Fibroblast of gingiva (primary cell): ENCODE measurements around the gene TRMT11.
A peak's percentile ranks its signal among the peaks of the same experiment; 100 is the strongest.
"Not testable (repeated sequence)": the region's sequence is repeated elsewhere in the genome, so short reads cannot be mapped to it uniquely, and the experiment has no call there.

Experiments
- DNase-seq: peaks from one replicate; pipeline ENCODE4 v3.0.0-alpha.2; 2011; ENCODE audit warnings: low read depth

The TRMT11 gene

DNA sequence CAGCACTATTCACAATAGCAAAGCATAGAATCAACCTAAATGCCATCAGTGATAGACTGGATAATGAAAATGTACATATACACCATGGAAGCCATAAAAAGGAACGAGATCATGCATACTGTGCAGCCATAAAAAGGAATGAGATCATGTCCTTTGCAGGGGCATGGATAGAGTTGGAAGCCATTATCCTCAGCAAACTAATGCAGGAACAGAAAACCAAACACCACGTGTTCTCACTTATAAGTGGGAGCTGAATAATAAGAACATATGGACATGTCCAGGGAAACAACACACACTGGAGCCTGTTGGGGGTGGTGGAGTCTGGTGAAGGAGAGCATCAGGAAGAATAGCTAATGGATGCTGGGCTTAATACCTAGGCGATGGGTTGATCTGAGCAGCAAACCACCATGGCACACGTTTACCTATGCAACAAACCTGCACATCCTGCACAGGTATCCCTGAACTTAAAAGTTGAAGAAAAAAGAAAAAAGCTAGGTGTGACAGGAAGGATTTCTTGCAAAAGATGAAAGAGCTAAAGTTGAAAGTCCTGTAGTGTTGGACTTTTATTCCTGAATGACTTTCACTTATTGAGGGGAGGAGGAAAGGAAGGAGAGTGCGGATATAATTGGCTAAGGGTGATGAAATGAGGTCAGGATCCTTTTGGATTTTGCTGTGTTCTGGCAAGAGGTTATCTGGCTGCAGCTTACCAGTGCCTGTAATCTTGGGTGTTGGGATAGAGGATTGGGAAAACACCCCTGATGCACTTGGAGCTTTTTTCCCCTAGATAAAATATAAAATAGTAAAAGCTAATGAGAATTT lies 8.5 kb downstream of the TRMT11 start:
- DNase-seq, result no peak

DNA sequence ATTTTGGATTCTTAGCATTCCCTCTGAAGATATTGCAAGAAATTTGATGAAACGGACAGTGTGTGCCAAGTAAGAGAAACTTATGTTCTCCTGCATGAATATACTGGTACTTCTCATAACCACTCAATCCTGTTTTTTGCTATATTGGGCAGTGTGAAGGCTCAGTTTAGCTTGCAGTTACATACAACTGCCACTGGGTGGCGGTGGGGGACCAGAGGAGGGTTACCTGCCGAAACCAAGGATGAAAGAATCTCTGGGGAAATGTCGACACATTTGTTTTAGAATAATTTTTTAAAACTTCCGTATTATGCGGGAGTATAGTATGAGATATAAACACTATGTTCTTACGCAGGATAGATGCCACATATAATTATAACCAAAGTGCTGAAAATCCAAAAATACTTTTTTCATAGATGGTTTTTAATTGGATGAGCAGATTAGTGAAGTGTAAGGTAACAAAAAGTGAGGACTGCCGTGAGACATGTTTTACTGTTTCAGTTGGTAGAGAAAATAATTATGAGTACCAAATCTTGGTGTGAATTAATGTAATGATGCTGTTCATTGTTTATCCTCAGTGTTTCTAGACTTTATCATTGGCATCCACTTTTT lies 9.7 kb downstream of the TRMT11 start:
- peak; percentile 49 for DNase-seq

DNA sequence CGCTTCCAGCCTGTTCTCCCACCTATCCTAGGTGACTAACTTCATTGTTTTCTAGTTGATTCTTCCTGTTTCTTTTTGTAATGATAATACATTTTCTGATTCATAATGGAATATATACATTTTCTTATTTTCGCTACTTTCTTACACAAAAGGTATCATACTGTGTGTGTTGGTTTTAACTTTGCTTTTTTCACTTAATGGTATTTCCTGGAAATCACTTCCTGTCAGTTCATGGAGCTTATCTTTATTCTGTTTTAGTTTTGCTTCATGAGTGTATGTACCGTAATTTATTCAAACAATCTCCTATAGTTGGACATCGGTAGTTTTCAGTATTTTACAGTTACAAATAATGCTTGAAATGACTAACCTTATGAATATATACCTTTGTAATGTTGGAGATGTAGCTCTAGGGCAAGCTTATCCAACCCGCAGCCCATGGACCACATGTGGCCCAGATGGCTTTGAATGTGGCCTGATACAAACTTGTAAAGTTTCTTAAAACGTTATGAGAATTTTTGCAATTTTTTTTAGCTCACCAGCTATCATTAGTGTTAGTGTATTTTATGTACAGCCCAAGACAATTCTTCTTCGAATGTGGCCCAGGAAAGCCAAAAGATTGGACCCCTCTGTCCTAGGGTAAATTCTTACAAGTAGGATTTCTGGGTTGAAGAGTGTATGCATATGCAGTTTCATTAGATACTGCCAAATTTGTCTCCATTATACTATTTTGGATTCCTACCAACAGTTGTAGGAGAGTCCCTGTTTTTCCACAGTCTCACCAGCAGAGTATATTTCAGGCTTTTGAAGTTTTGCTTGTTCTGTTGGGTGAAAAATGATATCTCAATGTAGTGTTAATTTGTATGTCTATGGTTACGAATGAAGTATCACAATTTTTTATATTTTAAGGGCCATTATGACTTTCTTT lies 16.7 kb downstream of the TRMT11 start:
- DNase-seq, result no peak

DNA sequence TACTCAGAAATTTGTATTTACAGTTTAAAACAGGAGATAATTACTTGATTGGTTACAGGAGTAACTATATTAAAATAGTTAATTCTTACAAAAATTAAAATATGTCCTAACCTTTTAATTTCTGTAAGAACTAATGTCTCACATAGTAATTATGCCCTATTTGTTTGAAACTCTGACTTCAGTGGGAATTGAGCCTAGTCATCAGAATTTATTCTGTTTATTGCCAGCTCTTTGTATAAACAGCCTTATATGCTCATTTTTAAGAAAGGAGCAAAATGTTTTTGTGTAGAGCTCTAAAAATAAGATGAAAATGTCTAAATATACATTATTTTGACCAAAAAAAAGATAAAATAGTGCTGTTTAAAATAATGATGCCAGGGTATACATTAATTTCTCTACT lies 21.5 kb downstream of the TRMT11 start:
- DNase-seq, result no peak

DNA sequence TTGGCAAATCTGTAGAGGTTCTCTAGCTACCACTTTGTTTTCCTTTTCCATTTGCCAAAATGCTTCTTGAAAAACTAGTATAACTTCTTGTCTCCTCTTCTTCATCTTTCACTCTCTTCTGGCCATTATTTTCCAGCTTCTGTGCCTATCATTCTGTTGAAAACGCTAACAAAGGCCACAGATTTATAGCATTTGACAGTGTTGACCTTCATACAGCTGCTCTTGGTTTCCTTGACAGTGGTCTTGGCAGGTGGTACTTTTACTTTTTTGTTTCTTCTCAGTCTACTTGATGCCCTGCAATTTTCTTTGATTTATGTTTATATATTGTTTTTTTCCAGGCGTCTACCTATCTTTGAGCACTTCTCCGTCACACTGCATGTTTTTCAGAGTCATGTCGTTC lies 23.7 kb downstream of the TRMT11 start:
- DNase-seq, result no peak

DNA sequence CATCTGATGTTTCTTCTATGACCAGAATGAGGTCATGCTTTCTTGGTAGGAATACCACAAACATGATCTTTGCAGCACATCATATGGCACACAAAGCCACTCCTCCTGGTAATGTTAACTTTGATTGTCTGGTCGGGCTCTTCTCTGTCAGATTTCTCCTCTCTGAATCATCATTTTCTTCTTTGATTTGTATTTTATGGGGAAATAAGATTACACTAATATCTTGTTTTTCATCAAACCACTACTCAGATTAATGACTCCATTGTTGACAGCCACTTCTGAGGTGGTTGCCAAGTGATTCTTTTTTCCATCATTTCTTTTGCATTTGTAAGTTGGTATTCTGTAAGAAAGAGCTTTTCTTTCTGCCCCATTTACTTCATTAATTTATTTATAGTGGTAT lies 29.5 kb downstream of the TRMT11 start:
- DNase-seq, result no peak

DNA sequence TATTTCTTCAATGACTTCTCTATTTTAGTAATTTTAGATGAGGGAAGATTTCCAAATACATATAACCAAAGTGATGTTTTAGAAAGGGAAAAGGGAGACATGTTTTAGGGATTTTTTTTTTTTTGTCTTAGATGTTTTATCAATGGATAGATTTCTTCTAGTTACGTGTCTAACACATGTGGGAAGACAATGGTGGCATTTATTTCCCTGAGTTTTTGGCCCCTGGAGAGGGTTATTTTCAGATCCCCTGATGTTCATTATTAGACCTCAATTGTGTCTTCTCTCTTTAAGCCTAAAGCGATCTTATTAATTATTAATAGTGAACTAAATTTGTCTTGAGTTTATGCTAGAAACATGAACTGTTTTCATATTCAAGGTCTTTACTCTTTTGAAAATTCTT lies 30.3 kb downstream of the TRMT11 start:
- no peak for DNase-seq

DNA sequence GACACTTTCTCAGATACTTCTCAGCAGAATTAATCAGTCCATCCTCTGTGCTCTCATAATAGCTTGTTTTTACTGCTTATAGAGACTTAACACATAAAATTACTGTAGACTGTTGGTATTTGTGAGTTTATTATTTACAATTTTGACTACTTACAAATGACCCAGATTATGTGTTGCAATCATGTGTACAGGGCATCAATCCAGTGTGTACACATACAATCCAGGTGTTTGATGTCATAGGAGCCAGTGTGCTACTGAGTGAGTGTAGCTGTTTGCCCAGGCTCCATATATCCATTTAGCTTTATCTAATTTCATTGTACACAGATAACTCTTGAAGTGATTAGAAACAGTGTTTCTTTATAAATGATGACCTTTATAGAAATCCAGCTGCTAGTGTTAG lies 31.3 kb downstream of the TRMT11 start:
- DNase-seq, result no peak

DNA sequence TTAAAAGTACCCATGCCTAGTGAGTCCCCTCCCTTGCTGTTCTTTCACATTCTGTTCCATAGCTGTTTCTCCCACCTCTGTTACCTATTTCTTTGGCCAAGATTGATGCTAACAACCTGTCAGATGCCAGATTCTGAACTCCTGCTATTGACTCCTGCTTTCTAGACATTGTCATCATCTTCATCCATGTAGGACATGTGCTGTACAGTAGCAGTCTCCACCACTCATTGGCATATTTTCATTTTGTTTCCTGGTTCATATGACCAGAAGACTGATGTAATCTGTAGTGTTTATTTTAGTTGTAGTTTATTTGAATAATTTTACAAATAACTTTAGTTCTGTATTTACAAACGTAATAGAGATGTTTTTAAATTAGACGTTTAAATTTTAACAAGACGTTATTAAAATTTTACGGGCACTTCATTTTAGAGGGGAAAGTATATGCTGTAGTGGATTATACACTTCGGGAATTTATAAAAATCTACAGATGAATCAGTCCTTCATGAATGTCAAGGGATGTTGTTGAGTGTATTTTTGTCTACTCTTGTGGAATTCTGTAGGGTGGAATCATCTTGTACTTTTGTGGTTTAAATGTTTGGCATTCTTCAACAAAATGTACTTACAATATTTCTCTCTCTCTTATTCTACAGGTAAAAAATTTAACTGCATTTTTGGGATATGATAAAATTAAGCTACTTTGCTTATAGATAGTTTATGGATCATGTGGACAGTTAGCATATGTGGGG lies 34.1 kb downstream of the TRMT11 start:
- no peak for DNase-seq

DNA sequence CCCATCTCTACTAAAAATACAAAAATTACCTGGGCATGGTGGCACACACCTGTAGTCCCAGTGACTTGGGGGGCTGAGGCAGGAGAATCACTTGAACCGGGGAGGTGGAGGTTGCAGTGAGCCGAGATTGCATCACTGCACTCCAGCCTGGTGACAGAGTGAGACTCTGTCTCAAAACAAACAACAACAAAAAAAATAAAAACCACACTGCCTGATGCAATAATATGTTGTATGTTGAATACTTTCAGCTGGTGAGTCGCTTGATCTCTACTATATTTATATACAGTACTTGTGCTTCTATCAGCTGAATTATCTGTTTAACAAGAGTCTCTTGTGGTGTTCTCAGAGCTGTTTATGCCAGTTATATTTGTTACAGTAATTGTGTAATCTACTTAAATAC lies 37.1 kb downstream of the TRMT11 start:
- DNase-seq, result not testable (repeated sequence)

DNA sequence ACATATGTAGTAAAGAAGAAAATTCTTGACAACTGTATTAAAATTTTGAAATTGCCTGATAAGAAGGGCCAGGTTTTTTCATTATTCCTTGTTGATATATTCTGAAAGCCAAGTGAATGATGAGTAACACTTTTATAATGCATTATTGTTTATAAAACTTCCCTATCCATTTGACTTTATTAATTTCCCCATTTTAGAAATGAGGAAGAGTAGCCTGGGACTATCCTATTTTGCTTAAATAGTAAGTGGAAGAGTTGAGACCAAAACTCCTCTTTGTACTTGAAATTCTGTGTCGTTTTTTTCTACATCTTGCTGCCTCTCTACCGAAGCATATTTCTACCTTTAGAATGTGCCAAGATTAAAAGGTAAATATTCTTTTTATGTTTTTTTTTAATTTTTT lies 39.7 kb downstream of the TRMT11 start:
- DNase-seq, result no peak

DNA sequence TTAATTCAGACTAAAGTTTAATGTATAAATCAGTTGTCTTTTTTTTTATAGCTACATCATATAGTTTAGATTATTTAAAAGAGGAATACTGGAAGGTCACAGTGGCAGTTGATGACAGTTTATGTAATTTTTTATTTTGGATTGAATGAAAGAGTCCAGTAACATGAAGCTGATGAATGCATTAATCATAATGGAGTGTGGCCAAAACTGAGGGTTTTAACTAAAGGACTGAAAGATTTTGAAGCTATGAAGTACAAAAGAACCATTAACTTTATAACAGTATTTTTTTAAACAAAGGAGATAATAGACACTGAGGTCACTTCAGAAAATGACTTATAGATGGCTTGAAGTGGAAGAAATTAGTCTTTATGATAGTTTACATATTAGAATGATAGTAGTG lies 41.3 kb downstream of the TRMT11 start:
- peak; percentile 13 for DNase-seq

DNA sequence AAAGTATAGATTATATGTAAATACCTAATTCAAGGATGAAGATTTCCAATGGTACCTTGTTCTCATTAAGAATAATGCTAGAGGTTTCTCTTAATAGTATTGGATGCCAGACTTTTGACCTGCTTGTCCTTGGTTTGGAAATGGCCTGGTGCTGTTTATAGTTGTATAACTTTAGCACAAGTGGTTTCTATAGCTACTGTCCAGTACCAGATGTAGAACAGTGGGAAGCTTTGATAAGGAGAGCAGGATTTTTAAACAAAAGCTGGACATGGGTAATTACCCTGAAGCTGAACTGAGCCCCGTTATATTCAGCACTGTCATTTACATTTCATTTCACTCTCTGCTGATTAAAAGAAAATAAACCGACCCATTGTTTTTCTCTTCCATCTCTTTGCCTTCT lies 43.7 kb downstream of the TRMT11 start:
- peak; percentile 11 for DNase-seq

DNA sequence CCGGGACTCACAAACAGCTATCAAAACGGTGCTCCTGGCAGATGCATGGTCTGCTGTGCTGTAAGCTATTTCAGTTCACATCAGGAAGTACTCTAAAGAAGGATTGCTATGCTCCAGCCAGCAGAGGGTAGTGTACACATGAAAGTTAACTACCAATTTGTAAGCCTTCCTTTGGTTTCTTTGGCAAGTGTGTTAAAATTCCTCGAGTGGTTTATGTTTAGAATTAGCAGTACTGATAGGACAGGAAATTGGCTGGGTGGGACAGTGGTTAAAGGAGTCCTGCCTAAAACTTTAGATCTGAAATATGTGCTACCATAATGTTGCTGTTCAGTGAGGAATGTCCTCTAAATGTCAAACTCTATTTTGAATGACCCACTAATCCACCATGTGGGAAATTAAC lies 47.4 kb downstream of the TRMT11 start:
- peak; percentile 91 for DNase-seq

DNA sequence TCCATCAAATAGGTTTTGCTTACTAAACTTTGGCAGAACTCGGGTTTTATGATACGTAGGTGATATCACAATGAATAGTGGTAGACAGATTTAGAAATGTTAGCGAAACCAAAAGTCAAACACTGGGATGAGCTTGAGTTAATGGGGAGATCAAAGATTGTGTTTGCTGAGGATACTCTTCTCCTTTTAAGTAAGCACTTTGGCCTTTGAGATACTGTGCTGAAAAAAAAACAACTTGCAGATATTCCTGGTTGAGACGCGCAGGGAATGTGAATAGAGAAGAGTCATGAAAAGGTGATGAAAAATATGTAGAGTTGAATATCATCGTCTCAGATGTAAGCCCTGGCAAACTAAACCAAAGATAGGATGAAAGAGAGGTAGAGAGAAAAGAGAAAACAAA lies 48.3 kb downstream of the TRMT11 start:
- no peak for DNase-seq

DNA sequence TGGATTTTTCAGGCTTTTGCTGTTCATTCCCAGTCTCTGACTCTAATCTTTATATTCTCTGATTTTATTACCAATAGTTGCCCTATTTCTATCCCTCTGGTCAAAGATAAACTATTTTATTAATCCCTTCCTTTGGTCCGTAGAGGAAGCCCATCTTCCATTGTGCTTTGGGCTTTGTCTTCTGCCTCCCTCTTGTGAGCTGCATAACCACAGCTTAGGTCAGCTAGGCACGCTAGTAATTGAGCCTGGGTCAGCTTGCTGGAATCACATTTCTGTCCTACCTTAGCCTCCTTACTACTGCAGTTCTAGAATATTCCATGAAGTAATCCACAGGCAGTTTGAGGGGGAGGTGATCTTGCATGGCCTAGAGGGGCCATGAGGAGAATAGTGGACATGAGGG lies 49.4 kb downstream of the TRMT11 start:
- DNase-seq, result no peak

DNA sequence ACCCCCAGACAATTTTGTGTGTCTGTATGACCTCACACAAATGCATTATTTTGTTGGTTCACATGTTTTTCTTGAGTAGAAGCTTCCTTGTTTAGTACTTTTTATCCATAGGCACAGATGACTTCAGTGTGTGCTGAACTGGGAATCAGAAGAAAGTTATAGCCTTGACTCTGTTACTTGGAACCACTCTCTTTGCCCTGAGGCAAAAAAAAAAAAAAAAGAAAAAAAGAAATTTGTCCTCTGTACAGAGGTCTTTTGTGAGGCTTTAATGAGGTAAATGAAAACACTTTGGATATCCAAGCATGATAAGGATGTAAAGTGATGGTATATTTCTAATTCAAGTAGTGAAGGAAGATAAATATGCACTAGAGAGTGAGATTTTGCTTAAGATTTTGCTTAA lies 51.9 kb downstream of the TRMT11 start:
- DNase-seq, result no peak

DNA sequence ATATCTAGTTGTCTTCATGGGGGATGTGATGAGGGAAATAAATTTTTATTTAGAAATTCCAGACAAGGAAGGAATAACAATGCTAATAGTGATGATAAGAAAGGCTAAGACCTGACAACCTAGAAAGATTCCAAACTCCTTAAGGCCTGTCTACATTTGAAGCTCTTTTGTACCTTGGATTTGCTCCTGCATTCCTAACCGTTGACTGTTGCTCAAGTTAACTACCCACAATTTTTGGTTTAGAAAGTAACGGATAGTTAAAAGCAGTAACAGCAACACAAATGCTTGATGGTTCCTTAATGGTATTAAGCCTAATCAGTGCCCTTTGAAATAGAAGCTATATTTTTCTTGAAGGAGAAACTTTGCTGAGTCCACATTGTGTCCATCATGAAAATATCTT lies 52.9 kb downstream of the TRMT11 start:
- DNase-seq, result no peak

DNA sequence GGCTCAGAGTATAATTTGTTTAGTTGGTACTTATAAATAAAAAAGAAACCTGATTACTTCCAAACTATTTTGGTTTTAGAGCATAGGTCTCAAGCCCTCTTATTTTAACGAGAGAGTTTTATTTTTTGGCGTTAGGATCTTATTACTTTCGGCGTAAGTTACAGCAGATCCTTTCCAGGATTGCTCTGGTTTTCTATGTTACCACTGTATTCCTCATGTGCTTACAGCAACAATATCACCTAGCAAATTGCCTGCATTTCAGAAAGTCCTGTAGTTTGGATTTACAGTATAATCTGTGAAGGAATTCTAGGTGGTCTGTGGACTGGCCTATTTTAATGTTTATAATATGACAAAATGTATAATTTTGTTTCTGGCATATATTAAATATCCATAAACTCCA lies 54.1 kb downstream of the TRMT11 start:
- DNase-seq, result no peak

DNA sequence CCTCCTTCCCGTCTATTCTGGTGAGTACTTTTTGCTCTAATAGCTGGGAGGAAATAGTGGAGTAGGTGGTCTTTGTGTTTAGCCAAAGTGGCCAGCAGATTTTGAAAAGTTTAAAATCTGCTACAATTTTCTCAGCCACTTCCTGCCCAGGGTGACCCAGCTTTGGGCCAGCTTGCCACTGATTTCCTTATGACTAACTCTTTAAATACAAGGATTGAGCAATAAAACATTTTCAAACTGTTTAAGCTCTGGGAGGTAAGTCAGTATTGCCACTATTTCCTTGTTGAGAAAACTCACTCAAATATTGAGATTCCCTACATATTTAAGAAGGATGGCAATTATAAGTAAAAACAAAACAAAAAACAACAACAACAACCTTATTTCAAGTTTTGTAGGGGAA lies 54.5 kb downstream of the TRMT11 start:
- peak; percentile 73 for DNase-seq

DNA sequence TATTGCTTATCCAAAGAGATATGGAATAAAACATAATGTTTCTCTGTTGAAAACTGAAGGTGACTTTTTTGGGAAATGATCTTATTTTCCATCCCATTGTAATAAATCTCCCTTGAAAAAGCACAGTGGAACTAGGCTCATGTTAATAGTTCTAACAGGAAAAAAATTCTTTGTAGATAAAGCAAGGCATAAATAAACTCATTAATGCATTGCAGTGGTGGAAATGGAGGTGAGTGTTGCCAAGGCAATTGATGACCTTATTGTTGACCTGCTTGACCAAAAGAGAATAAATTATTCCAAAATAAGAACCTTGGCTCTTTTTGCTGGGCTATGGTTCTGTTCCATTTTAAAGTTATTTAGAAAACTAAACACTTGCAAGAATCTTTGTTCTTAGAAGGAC lies 55.2 kb downstream of the TRMT11 start:
- DNase-seq, result no peak

DNA sequence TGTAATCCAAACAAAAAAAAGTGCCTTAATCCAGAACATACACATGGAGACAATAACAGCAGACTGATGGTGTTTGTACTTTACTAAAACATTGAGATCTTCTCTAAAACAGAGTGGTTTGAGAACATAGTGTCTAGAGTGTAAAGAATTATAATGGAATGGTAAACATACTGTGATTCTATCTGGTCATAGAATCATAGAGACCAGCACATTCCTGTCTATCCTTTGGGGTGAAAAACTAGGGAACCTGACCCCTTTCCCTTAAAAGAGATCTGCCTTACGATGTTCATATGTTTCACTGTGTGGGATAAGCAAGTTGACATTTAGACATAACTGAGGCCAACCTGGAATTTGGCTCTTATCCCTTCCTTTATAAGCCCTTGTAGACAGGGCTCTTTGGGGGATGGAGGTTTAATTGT lies 55.7 kb downstream of the TRMT11 start:
- peak; percentile 11 for DNase-seq
